ENCODE data around the gene OSBP2.

OSBP2 gene

GRCh38 chr22:30650508-30651116 is 44.1 kb upstream of the OSBP2 start:
- no peak for DNase-seq (ENCODE audit: low read depth)
- TF ChIP-seq CTCF (IDR thresholded peaks at IDR 0.05; ENCODE audit: insufficient read depth, low read depth, low read length, missing control alignments) = no peak

GRCh38 chr22:30652852-30653251 is 41.8 kb upstream of the OSBP2 start:
- no peak overlapping the region for H3K4me3 ChIP-seq (ENCODE audit: low read length)
- DNase-seq (ENCODE audit: low read depth) = no peak
- TF ChIP-seq CTCF (IDR thresholded peaks at IDR 0.05; ENCODE audit: insufficient read depth, low read depth, low read length, missing control alignments) = no peak

More at GRCh38 chr22:30650508-30651116, 44.1 kb upstream of the OSBP2 start:
- H3K4me3 ChIP-seq (ENCODE audit: low read length) = no peak overlapping the region

DNA sequence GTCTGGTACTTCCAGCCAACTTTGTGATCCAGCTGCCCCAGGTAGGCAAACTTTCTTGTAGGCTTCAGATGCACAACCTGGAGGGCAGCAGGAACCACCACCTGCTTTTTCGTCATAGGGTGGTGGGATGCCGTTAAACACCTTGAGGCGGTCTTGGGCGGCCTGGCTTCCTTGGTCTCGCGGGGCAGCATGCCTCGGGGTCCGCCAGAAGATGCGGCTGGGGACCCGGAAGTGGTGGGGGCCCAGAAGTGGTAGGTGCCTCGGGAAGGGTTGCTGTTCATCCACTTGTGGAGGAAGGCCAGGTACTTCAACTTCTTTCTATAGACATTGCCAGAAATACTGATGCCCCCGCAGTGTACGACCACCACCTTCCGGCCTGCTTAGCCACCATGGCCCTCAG is 40.3 kb upstream of the OSBP2 start:
- H3K4me3 ChIP-seq (ENCODE audit: low read length) = no peak overlapping the region
- no peak for DNase-seq (ENCODE audit: low read depth)
- TF ChIP-seq CTCF (IDR thresholded peaks at IDR 0.05; ENCODE audit: insufficient read depth, low read depth, low read length, missing control alignments) = no peak

DNA sequence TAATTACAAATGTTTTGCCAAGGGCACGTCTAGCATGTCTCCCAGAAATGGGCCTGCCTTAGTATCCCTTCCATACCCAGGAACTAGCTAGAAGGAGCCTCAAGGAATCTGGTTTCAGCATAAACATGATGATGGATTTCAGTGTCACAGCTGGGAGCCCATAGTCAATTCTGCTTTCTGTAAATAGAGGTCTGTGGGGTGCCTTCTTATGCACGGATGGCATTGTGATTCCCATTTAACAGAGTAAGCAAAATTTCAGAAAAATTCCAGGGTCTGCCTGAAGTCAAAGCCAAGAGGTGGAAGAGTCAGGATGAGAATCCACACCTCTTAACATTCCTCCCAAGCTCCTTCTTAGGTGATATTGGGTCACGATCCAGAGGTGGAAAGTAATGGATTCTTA is 39.1 kb upstream of the OSBP2 start:
- DNase-seq (ENCODE audit: low read depth) = no peak
- no peak overlapping the region for H3K4me3 ChIP-seq (ENCODE audit: low read length)
- no peak for TF ChIP-seq CTCF (IDR thresholded peaks at IDR 0.05; ENCODE audit: insufficient read depth, low read depth, low read length, missing control alignments)

DNA sequence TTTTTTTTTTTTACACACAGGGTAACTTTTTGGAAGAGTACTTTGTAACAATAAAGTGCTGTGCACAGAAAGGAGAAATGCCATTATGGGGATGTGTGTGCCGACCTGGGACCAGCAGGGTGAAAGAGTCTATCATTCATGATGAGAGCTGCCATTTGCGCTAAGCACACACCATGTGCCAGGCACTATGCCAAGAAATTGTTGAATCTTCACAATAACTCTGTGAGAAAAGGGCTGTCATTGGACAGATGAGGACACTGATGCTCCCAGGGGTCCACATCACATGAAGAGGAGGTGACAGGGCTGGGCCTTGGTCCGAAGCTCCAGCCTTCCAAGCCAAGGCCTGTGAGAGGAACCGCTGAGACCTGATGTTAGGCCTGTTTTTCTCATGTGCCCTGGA is 32.6 kb upstream of the OSBP2 start:
- no peak overlapping the region for H3K4me3 ChIP-seq (ENCODE audit: low read length)
- DNase-seq (ENCODE audit: low read depth) = no peak
- TF ChIP-seq CTCF (IDR thresholded peaks at IDR 0.05; ENCODE audit: insufficient read depth, low read depth, low read length, missing control alignments) = no peak

- no peak for TF ChIP-seq CTCF (IDR thresholded peaks at IDR 0.05; ENCODE audit: insufficient read depth, low read depth, low read length, missing control alignments)
- DNase-seq (ENCODE audit: low read depth) = no peak
- no peak overlapping the region for H3K4me3 ChIP-seq (ENCODE audit: low read length)
These were observed 29.9 kb upstream of the OSBP2 start for GRCh38 chr22:30664798-30665197.

GRCh38 chr22:30665266-30665665 is 29.4 kb upstream of the OSBP2 start:
- no peak for DNase-seq (ENCODE audit: low read depth)
- TF ChIP-seq CTCF (IDR thresholded peaks at IDR 0.05; ENCODE audit: insufficient read depth, low read depth, low read length, missing control alignments) = no peak
- no peak overlapping the region for H3K4me3 ChIP-seq (ENCODE audit: low read length)
